GM23338 (cell line): ENCODE results near the gene SHISA8.

Source experiments
- EZH2 ChIP-seq: fragments of 200-600 bp; sonication (generic); IDR thresholded peaks from one replicate; pipeline ENCODE4 v1.8.0; 2017; ENCODE audit warnings: antibody characterized with exemption, mild to moderate bottlenecking, low read depth; ENCODE audit not compliant: unreplicated experiment
- NANOG ChIP-seq: IDR thresholded peaks from 2 replicates; pipeline ENCODE4 v1.6.1; 2016; ENCODE audit warnings: antibody characterized with exemption, borderline replicate concordance
- POLR2AphosphoS5 ChIP-seq: IDR thresholded peaks from 2 replicates; pipeline ENCODE4 v1.6.1; 2016; ENCODE audit warnings: antibody characterized with exemption, low read depth
- REST ChIP-seq: IDR thresholded peaks from one replicate; pipeline ENCODE4 v1.6.1; 2018; ENCODE audit warnings: antibody characterized with exemption; ENCODE audit not compliant: unreplicated experiment
- STAT1 ChIP-seq: IDR thresholded peaks from one replicate; pipeline ENCODE4 v1.6.1; 2016; ENCODE audit warnings: antibody characterized with exemption; ENCODE audit not compliant: unreplicated experiment
- ZNF114 ChIP-seq: fragments of 250-450 bp; sonication (Bioruptor Pico); IDR thresholded peaks from 2 replicates; pipeline ENCODE4 v1.5.0; 2020; ENCODE audit warnings: mild to moderate bottlenecking, moderate library complexity
- ZNF331 ChIP-seq: fragments of 250-450 bp; sonication (Bioruptor Pico); IDR thresholded peaks from 2 replicates; pipeline ENCODE4 v1.5.0; 2020; ENCODE audit warnings: low read depth, mild to moderate bottlenecking, moderate library complexity
- TF ChIP-seq, protein P1 (sequence below), 2 experiments: fragments of 200-600 bp in 1 of 2; sonication (generic) in 1 of 2; conservative IDR thresholded peaks; 2 replicates each; pipeline versions ENCODE4 v1.5.1 to v1.6.1; 2016 to 2017; ENCODE audit warnings: antibody characterized with exemption in 2 of 2, low read depth in 2 of 2, mild to moderate bottlenecking in 2 of 2, moderate library complexity in 1 of 2

- TF ChIP-seq, protein P1, sequence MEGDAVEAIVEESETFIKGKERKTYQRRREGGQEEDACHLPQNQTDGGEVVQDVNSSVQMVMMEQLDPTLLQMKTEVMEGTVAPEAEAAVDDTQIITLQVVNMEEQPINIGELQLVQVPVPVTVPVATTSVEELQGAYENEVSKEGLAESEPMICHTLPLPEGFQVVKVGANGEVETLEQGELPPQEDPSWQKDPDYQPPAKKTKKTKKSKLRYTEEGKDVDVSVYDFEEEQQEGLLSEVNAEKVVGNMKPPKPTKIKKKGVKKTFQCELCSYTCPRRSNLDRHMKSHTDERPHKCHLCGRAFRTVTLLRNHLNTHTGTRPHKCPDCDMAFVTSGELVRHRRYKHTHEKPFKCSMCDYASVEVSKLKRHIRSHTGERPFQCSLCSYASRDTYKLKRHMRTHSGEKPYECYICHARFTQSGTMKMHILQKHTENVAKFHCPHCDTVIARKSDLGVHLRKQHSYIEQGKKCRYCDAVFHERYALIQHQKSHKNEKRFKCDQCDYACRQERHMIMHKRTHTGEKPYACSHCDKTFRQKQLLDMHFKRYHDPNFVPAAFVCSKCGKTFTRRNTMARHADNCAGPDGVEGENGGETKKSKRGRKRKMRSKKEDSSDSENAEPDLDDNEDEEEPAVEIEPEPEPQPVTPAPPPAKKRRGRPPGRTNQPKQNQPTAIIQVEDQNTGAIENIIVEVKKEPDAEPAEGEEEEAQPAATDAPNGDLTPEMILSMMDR (conservative IDR thresholded peaks at IDR 0.05; ENCODE audit: low read depth in 2 of 2) = no peak
- TF ChIP-seq EZH2 = no peak
- no peak for TF ChIP-seq ZNF114 (CRISPR knock-in tag)
- no peak for TF ChIP-seq ZNF331 (CRISPR knock-in tag)
- TF ChIP-seq POLR2AphosphoS5 = no peak
- no peak for TF ChIP-seq REST
- no peak for TF ChIP-seq NANOG
- no peak for TF ChIP-seq STAT1
These were observed 33.3 kb upstream of the SHISA8 start for GRCh38 chr22:41948142-41948541.
